G401 (cell line): Measurements from ENCODE around the gene INTS6L. TPM values are rescaled to one million over a fixed set of nuclear protein-coding genes. Genes with fewer than 3 reads are reported as not detected.

Experiments used
- DNase-seq: peaks from one replicate; pipeline ENCODE4 v3.0.0-alpha.2; 2015; ENCODE audit warnings: low spot score
- in situ Hi-C: cut with HindIII; loops from 2 replicates; pipeline ENCODE4 v1.10.0; 2016; ENCODE audit warnings: low sequenced_read_pairs, mixed read lengths
- total RNA-seq: library from RNA; depleted of rRNA; stranded (reverse); fragments of >200 nt; shearing (Covaris generic); gene quantifications from 2 replicates; pipeline ENCODE4 v1.2.3, GENCODE V29; 2014; rRNA removed

The INTS6L gene
- total RNA-seq: 9.8 and 10.3 TPM in 2 replicates

- in situ Hi-C loops: no loop called here
- peak; percentile 93 for DNase-seq
Measured at GRCh38 chrX:135520553-135521404, at the start of gene INTS6L. INTS6L (plus strand) TSS chrX:135520660; CDS start chrX:135520993, 333 bp downstream.

GRCh38 chrX:135476378-135476777 is 44.1 kb upstream of the INTS6L start:
- in situ Hi-C loops: no loop called here
- DNase-seq: no peak

DNA sequence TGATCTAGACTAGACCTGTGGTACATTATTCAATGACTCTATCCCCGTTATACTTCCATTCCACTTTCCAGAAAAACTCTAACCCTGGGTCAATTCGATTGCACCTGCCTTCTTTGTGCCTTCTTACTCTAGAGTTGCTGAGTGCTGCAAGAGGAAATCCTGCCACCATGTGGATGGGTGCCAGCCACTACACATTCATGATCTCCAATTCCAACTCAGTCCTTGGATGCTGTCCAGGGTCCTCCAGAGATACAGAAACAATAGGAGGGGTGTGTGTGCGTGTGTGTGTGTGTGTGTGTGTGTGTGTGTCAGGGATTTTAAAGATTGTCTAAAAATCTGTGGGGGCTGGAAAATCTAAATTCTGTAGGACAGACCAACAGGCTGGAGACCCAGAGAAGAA is 42.9 kb upstream of the INTS6L start:
- peak; percentile 58 for DNase-seq
- in situ Hi-C loops: no loop called here

DNA sequence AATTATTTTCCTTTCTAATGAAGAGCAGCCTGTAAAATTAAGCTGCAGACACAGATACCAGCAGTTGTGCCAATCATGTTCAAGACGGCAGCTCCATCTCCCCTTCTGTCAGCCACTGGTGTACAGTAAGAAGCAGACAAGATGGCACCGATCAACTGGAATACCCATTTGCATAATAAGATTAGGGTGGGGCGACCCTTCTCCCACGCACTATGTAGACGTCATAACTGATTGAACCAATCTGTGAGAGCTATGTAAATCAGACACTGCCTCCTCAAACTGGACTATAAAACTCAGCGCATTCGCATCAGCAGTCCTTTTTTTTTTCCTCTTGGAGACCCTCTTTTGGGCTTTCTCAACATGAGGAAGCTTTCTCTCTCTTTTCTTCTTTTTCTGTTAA is 40.4 kb upstream of the INTS6L start:
- in situ Hi-C loops: no loop called here
- no peak for DNase-seq

- no peak for DNase-seq
- in situ Hi-C loops: no loop called here
Measured at GRCh38 chrX:135481696-135482179, 38.7 kb upstream of the INTS6L start.

DNA sequence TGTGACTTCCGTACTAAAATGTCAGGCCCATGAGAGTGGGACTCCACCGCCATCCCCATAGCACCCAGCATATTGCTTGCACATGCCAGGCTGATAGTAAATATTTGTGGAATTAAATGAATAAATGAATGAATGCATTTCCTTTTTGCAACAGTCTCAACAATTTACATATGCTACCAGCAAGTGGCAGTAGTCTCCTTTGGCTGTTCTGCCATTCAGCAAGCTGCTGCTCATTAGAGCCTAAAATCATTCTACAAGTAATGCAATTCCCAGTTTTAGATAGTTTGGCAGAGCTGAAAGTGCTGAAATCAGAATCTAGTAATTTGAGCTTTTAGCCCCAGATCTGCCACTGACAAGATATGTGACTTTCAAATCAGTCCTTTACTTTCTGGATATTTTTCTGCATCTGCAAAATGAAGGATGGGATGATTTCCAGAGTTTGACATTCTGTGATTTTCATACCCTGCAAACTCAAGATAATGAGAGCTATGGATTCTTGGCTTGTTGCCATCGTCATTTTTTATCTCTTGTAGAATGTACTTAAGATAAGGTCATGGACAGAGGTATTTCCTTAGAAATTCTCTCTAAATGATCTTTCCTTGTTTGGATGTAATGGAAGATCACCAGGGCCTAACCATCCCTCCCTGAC is 35.7 kb upstream of the INTS6L start:
- in situ Hi-C loops: no loop called here
- peak; percentile 74 for DNase-seq

DNA sequence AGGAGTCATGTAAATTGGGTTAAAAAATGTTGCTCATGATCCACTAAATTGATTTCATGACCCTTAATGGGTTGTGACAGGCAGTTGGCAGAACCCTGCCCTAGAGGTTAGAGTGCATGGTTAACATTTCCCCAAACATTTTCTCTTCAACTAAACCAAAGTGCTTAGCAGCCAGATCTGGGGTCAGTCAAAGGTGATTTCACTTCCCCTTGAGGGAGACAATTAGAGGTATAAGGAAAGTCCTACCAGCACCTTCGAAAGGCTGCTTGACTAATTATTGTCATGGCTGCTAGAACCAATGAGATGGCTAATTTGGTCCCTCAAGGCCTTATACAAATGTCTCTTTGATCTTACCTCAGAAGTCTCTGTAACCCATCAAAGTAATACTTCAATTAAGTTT is 30.9 kb upstream of the INTS6L start:
- no peak for DNase-seq
- in situ Hi-C loops: no loop called here

DNA sequence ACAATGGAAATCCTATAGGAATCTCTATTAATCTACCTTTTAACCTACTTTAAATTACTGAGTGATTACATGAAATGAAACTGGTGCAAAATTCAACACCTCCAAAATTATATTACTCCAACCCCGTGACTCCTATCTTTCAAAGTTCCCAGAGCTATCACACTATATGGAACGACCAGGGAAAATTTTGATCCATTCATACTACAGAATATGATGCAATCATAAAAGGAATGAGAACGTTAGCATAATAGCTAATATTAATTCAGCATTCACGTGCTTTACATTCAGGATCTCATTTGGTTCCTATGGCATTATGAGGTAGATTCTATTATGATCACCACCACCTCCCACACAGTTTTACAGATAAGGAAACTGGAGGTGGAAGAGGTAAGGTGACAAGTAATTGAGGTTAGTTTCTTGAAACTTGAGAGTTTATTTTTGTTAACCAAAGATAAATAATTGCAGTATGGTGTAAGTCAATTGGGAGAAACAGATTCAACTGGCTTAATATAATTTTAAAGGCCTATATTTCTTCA is 29.4 kb upstream of the INTS6L start:
- DNase-seq: no peak
- in situ Hi-C loops: no loop called here

GRCh38 chrX:135494453-135494852 is 26.0 kb upstream of the INTS6L start:
- in situ Hi-C loops: no loop called here
- DNase-seq: no peak

DNA sequence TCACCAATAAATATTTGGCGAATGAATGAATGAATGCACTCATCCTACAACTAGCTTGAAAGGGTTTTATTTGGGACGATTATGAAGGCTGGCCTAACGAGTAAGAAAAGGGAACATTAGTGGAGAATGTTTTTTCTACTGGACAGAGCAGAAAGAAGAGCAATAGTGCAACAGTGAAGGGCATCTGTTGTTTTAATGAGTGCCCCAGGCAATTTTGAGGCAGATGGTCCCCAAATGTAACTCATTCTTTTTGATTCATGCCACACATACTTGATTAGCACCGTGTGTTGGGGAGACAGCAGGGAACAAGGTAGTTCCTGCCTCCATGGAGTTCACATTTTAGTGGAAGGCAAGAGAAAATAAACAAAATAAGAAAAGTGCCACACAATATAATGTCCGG is 22.7 kb upstream of the INTS6L start:
- peak; percentile 86 for DNase-seq
- in situ Hi-C loops: no loop called here

- DNase-seq: no peak
- in situ Hi-C loops: no loop called here
Measured at GRCh38 chrX:135498236-135498635, 22.2 kb upstream of the INTS6L start.

- in situ Hi-C loops: no loop called here
- no peak for DNase-seq
Measured at GRCh38 chrX:135505351-135505750, 15.1 kb upstream of the INTS6L start.

DNA sequence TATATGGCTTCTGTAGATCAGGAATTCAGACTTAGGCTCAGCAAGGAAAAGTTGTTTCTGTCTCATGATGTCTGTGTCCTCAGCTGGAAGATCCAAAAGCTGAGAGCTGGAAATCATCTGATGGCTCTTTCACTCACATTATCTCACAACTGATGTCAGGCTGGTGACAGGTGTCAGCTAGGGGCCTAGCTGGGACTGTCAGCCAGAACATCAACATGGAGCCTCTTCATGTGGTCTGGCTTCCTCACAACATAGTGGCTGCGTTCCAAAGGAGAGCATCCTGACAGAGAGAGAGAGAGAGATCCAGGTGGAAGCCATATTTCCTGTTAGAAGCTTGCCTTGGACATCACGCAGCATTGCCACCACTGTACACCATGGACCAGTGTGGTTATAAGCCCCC is 10.6 kb upstream of the INTS6L start:
- in situ Hi-C loops: no loop called here
- peak; percentile 69 for DNase-seq

DNA sequence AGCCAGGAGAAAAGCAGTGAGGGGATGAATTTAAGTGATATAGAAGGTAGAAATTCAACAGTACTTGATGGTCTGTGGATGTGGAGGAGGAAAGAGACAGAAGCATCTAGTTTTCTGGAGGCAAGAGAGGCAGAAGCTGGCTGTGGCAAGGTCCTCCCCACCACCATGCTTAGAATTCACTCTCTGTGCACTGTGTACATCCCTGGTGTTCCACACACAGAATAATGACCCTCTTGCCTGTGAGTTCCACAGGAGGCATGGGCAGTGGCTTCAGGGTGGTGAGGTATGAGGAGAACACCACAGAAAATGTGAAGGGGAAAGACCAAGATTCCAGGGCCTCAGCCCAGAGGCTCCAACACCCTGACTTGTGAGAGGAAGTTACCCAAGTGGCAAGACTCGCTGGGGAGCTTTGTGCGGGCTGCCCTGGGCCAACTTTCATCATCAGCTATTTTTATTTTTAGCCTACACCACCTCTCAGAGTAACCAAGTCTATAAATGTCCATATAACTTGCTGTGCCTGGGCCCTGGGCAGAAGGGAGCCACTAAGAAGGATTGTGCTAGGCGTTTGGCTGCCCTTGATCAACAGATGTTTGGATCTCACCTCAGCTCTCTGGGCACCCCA is 7.8 kb upstream of the INTS6L start:
- in situ Hi-C loops: no loop called here
- no peak for DNase-seq

DNA sequence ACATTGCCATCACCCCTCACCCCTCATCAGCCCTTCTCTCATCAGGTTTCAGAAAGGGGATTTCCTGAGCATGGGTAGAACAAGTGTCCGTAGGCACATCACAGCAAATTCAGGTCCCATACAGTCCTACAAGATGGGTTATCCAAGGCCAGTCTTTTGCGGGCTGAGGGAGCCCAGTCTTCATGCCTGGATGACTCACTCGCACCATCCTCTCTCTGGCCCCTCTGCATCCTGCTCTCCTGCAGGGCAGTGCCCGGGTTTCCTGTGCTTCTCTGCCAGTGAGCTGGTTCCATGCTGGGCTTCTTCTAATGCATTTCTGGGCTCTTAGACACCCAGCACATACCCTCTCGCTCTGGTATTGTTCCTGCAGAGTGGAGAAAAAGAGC is 7.3 kb upstream of the INTS6L start:
- no peak for DNase-seq
- in situ Hi-C loops: no loop called here

- in situ Hi-C loops: no loop called here
Measured at GRCh38 chrX:135516376-135516775, 4.1 kb upstream of the INTS6L start.

DNA sequence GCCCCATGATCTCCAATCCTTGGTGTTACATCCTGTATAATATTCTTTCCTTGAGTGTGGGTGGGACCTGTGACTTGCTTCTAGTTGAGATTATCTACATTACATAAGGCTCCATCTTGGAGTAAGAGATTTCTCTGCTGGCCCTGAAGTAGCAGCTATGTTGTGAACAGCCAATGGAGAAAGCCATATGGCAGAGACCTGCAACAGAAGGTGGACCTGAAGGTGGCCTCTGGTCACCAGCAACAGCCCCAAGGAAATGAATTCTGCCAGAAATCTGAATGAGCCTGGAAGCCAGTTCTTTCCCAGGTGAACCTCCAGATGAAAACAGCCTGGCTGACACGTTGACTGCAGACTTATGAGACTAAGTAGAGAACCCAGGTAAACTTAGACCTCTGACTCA is 2.3 kb upstream of the INTS6L start:
- in situ Hi-C loops: no loop called here

More at GRCh38 chrX:135516376-135516775, 4.1 kb upstream of the INTS6L start:
- DNase-seq: no peak

DNA sequence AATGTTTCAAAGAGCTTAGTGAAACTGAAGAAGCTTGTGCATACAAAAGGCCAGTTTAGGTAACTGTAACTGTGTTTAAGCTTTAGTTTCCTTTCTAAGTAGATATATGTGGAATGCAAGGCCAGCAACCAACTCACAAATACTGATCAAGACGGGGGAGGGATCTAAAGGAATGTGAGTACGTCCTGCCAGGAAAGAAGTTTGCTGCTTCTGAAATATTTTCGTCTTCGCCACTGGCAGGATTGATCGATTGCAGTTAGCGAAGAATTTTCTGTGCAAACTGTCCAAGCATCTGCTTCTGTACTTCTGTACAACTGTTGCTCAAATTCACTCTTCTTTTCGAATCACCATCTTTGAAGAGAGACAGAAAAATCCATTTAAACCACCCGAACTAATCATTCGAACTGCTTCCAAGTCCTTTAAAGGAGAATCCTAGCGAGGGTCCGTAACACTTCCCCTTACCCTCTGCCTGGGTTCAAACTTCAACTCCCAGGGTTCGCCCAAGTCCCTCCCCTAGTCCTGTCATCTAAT is 373 bp upstream of the INTS6L start:
- in situ Hi-C loops: no loop called here
- DNase-seq: no peak

More for the DNA sequence above, 2.3 kb upstream of the INTS6L start:
- peak; percentile 69 for DNase-seq

DNA sequence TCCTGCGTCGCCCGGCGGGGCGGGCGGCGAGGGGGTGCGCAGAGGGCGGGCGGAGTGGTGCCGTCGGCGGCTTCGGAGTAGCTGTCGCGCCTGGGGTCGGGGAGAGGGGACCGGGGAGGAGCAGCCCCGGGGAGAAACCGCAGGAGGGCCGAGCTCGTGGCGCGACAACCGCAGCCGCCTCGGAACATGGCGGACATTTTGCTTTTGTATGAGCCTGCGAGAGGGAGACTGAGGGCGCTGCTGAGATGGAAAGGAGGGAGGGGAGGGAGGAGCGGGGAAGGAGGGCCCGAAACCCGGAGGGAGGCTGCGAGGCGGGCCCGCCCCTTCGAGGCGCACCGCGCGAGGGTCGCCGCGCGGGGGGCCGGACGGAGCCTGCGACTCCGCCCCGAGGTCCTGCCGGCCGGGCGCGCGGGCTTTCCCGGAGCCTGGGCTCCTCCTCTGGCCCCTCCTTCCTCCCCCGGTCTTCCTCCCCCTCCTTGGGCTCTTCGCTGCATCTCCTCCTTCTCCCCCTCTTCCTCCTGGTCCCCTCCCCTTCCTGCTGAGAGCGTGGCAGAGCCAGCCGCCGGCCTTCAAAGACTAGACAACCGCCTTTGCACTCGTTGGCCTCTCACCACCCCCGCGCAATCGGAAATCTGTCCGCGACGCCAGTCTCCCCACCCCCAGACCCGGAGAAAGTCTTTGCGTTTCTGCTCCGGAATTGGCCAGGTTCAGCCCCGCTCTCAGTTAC is 1.1 kb downstream of the INTS6L start:
- in situ Hi-C loops: no loop called here
- peak; percentile 93 for DNase-seq
